Measurements from ENCODE around the gene TRMU.

TRMU gene

DNA sequence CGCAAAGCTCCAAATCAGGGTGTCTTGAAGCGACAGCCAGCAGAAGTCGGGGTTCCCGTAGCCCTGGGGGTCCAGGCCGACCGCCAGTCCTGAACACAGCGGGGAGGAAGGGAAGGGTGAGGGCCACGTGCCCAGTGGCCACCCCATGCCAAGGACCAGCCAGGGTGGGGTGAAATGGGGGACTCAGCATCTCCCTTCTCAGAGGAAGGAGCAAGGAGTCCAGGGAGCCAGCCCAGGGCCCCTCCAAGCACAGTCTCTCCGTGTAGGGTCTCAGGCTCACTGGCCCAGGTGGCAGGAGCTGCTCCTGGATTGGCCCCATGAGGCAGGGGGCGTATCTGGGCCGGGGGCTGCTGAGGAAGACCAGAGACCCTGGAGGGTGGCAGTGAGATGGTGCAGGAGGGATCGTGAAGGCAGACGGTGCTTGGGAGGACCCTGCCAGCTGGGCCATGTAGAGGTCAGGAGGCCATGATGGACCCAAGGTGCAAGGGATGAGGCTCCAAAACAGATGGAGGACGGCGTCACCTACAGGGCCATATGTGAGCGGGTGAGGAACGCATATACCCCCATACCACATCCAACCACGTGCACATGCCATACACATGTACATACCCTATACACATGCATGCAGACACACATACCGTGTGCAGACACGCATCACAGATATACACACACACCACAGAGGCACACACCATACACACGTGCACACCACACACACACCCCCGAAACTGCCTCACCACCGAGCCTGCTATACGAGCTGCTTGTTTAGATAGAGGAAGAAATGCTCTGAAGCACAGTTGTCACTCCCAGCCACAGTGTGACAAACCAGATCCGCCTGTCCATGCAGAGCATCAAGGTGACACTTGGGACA lies 34.4 kb downstream of the TRMU start:
- no peak for DNase-seq (ENCODE audit: low read depth in 2 of 2)

DNA sequence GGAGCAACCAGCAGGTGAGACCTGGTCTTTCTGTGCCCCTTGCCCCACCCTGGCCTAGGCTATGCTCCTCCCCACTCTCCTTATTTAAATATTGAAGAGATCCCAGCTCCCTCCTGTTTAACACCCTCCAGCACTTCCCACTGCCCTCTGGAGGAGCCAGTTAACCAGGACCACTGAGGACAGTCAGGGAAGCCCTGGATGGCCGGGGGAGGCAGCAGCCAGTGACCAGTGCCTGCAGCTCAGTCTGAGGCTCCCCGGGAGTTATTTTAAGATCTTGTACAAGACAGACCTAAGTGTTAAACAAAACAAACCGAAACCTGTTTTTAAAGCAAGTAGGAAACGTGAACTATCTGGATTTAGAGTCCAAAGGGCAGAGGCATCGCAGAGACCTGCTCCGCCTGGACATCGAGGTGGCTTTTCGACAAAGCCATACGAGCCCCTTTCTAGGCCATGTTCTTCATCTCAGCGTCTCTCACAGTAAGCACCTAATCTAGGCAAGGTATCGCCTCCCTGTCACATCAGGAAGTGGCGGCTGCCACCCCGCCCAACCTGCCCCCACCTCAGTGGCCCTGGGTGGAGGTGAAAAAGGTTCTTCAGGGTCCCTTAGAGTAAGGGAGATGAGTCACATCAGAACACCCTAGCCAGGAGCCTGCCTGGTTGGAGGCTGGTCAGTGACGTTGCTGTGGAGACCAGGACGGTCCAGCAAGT lies 35.2 kb downstream of the TRMU start:
- no peak for DNase-seq (ENCODE audit: low read depth in 2 of 2)

DNA sequence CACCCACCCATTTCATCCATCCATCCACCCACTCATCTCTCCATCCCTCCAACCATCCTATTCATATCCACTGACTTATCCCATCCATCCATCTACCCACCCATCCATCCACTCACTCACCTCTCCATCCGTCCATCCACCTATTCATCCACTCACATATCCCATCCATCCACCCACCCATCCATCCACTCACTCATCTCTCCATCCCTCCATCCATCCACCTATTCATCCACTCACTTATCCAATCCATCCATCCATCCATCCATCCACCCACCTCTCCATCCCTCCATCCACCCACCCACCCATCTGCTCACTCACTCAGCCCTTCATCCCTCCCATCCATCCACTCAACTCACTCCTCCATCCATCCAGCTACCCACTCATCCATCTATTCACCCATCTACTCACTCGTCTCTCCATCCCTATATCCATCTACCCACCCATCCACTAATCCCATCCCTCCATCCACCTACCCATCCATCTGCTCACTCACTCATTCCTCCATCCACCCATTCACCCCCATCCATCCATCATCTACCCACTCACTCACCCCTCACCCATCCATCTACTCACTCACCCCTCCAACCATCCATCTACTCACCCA lies 36.2 kb downstream of the TRMU start:
- no peak for DNase-seq (ENCODE audit: low read depth in 2 of 2)

DNA sequence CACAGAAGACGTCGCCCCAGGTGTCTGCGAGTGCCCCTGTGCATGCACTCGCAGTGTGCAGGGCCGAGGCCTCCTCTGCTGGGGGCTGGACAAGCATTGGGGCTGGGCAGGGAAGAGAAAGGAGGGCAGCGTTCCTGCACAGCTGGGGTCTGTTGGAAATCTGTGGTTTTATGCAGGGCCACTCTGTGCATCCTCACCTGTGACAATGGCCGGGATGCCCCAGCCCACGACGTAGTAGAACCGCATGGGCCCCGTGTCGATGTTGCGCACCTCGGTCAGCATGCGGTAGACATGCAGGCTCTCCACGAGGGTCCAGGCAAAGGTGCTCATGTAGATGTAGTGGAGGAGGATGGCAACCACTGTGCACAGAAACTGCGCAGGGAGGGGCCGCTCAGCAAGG lies 37.2 kb downstream of the TRMU start:
- DNase-seq (ENCODE audit: low read depth in 2 of 2) = no peak

DNA sequence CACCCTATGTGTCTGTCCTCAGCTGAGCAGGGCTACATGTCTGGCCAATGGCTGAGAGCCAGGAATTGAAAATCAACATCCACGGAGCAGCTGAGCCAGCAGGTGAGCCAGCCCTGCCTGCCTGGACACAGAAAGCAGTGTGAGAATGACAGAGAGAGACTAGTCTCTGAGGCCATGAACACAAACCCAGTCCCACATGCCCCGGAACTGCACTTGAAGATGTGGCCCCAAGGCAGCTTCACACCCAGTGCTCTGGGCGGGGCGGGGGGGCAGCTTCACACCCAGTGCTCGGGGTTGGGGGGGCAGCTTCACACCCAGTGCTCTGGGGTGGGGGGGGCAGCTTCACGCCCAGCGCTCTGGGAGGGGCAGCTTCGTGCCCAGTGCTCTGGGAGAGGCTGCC lies 37.6 kb downstream of the TRMU start:
- DNase-seq (ENCODE audit: low read depth in 2 of 2) = no peak

DNA sequence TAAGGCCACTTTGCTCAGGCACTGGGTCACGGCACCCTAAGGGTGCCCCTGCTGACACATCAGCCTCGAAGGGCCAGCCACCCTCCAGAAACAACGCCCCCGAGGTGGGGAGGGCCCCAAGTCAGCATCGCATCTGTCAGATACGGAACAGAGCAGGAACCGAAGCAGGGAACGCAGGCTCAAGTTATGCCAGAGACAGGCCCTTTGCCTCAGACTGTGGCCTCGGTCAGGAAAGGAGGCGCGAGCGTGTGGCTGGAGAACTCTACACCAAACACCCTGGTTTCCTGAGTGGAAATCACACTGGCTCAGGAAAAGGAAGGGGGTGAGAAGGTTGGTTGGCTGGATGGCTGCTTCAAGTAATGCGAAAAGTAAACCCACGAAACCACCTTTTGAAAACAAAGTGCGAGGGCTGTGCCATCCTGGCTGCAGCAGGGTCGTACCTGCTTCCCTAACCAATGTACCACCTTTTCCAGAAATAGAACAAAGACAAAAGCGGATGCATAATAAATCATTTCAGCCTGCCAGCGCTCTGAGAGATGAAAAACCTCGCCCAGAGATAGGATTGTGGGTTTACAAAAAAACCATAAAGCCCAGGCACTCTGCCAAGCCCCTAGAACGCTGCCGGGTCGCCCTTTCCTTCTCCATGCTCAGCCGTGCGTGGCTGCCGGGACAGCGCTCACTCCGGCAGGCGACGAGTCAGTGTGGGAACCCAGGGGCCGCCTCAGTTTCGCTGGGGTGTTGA lies 38.6 kb downstream of the TRMU start:
- DNase-seq (ENCODE audit: low read depth in 2 of 2) = no peak

DNA sequence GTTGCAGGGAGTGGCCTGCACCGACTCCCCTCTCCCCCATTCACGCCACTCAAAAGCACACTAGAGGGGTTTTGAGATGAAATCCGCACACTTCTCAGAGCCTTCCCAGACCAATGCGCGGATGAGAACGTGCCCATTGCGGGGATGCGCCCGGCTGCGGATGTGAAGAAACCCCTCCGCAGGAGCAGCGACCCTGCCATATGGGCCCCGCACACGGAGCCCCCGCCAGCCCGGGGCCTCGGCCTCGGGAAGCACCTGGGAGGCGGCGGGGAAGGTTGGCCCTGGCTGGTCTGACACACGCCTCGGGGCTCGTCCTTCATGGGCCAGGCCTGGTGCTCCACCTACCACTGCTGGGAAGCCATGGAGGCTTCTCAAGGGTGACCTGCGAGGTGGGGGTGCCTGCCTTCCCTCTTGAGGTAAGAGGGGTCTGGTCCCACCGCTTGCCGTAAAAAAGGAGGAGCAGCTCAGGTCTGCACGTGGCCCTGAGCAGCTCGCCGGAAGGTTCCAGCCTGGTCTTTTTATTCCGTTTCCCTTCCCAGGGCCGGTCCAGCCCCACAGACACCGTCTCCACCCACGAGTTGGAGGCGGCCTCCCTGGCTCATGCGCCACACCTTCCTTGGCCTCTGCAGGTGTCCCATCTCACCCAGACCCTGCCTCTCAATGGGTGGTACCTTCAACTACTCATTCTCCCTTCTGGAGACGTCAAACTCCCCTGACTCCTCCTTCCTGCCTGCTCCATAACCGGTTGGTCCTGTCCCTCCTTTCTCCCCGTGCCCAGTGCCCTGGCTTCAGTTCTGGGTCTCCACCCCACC lies 39.4 kb downstream of the TRMU start:
- no peak for DNase-seq (ENCODE audit: low read depth in 2 of 2)

DNA sequence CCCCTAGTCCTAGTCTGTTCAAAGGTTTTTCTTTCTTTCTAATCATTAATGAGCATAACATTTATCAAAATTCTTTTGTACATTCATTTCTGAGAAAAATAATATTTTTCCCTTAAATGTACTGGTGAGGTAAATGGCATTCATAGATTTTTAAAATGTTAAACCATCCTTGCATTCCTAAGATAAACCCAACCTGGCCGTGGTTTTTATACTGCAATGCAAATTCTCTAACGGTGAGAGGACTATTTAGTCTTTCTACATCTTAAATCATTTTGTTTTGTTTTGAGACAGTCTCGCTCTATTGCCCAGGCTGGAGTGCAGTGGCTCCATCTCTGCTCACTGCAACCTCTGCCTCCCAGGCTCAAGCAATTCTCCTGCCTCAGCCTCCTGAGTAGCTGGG lies 40.6 kb downstream of the TRMU start:
- no peak for DNase-seq (ENCODE audit: low read depth in 2 of 2)

DNA sequence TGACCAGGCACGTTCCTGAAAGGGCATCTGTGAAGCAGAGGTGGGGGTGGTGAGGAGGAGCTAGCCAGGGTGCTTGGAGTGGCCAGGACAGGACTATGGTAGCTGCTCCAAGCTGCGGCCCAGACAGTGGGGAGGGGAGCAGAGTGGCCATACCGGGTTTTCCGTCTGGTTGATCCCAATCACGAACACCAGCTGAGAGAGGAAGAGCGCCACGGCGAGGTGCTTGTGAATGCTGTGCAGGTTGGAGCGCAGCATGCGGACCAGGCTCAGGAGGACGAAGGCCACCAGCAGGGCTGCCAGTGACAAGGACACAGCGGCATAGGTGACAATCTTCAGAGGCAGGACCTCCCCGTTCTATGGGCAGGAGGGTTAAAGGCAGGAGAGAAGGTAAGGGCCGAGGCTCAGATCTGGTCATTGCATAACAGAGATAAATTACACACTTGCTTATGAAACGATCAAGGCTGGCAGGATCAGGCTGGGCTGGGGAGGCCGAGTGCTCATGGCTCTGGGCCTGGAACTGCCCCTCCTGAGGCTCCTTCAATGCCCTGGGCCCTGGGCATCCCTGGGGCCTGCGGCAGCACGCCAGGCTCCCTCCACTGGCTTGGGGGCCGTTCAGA lies 41.5 kb downstream of the TRMU start:
- DNase-seq (ENCODE audit: low read depth in 2 of 2) = no peak

DNA sequence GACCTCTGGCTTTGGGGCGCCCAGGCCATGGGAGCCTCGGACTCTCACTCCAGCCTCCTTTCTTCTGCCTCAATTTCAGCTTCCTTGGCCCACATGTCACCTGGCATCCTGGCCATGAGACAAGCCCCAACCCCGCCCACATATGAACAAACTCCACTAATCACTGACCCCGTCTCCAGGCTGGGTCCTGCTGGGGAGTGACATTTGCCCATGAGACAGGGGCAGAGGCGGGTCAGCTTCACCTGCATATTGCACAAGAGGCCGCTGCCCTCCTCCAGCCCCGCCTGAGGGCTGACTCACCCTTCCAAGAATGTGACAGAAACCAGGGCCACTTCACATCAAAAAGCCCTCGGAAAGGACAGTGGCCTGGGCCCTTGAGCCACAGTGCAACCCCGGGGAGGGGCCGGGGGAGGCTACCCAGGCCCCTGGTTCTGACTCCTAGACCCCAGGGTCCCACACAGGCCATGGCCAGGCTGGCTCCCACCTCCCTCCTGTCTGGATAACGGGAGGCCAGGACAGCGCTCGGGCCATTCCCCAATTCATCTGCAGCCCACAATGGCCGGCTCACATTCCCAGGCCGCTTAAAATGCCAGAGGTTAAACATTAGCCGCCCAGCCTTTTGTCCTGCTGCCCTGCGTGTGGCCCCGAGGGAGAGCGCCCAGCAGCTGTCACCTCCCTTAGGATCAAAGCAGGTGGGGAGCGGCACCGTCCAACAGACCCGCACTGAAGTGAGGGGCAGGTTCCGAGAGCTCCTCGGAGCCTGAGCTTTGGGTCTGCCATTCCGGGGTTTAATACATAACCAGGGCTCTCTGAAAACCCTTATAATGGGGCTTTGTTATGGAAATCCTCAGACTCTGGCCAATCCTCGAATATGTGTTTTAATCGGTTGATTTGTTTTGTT lies 42.3 kb downstream of the TRMU start:
- DNase-seq (ENCODE audit: low read depth in 2 of 2) = no peak

DNA sequence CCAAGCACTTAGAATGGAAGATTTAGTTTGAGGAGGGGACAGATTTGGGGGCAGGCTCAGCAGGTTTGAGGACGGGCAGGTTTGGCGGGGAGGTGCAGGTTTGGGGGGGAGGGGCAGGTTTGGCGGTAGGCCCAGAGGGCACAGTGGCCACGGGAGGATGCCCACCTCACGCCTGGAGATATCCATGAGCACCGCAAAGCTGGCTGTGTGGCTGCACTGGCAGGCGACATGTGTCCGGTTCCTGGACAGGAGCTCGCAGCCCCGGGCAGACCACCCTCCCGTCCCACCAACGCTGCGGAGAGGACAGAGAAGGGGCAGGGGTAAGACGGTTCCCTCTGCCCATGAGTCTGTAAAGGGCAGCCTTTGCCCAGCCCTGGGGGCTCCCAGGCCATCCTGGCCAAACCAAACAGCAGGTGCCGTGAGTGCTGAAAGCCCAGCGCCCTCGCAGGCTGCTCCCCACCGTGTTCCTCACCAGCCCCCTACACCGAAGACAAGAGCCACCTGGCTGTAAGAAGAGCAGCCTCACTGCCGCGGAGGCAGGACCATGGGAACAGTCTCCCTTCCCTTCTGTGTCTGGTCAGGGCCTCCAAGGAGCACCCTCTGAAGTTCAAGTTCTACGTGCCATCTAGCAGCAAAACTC lies 43.0 kb downstream of the TRMU start:
- no peak for DNase-seq (ENCODE audit: low read depth in 2 of 2)

DNA sequence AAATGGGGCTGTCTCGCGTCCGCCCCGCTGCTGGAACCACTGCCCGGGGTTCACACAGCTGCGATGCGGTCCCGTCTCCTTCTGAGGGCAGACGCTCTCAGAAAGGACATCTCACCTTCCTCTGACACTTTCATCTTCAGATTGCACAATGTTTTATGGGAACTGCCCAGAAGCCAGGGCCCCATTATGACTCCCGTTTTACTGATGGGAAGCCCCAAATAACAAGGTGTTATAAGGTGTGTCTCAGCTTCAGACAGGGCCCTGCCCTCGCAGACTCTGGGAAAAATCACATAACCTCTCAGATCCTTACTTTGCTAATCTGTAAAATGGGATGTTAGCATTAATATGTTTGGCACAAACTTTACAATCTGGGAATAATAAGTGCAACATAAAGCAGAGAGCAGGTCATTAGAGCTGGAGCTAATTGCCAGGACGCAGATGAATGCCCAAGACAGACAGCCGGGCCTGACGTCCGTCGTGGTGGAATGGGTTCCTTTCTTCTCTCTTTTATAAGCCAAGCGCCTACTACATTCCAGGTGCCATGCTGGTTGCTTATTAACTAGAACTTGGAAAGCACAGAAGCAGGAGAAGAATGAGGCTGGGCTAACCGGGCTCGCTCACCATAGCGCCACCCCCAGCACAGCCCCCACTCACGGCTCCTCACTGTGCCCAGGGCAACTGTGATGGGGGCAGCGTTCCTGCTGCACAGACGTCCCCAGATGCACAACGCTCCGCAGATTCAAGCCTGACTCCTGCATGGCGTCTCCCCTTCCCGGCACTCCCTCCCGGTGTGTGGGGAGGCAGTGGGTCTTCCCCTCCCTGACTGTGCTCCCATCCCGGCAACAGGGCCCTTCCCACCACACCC lies 43.8 kb downstream of the TRMU start:
- DNase-seq (ENCODE audit: low read depth in 2 of 2) = no peak

DNA sequence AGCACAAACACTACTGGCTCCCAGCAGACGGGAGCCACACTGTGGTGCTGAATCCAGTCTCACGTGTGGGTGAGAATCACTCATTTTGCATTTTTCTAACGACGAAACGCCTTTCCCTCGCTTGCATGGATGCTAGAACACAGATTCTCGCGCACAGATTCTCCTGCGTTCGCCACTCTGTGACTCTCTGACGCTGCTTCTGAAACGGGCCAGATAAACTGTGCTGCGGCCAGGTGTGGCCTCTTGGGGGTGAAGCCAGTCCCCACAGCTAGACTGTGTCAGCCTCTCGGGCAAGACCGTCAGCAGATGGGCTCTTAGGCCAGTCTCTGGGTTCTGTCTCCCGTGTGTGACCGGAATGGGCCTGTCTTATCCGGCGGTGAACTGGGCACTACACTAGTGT lies 44.6 kb downstream of the TRMU start:
- no peak for DNase-seq (ENCODE audit: low read depth in 2 of 2)

DNA sequence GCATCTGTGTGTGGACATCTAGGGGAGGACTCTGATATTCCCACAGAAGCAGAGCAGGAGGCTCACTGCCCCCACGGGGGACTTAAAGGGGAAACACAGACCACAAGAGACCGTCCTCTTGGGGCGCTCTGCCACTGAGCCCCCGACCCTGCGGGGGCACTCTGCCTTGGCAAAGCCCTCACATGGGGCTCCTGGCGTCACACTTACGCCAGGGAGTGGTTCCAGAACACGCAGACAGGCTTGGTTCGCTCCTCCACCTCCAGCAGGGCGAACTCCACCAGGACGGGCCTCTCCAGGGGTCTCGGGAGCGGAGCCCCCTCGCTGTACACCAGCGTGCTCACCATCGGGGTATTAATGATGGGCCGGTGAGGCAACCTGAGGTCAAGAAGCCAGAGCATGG lies 45.1 kb downstream of the TRMU start:
- no peak for DNase-seq (ENCODE audit: low read depth in 2 of 2)

DNA sequence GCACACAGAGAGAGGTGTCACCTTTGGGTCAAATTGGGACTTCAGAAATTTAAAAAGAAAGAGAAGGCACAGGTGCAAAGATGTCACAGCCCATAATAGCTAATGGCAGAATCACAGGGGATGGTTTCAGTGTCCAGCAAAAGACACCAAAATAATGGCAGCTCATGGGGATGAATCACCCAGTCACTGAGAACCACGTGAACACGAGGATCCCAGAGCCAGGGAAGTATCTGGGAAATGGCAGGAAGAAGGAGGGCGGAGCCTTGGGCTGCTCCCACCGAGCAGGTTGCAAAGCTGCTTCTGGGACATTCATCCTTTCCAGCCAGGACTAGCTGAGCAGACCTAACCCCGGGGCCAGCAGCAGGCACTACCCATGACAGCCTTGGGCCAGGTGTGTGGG lies 45.6 kb downstream of the TRMU start:
- no peak for DNase-seq (ENCODE audit: low read depth in 2 of 2)

DNA sequence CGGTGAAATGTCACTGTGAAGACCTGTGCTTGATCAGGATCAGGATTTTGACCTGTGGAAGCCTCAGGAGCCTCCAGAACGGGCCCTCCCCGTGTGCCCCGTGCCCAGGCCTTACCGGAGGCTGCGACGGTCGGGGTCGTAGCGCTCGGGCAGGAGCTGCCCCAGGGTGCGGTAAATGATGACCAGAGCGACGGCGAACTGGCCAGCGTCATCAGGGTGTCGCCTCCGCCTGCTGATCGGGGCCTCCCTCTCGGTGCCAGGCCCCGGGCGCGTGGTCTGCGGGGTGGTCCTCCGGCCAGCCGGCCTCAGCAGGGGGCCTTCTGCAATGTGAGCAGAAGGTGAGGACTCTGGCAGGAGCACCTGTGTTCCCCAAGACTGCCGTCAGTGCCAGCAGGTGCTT lies 46.2 kb downstream of the TRMU start:
- no peak for DNase-seq (ENCODE audit: low read depth in 2 of 2)

DNA sequence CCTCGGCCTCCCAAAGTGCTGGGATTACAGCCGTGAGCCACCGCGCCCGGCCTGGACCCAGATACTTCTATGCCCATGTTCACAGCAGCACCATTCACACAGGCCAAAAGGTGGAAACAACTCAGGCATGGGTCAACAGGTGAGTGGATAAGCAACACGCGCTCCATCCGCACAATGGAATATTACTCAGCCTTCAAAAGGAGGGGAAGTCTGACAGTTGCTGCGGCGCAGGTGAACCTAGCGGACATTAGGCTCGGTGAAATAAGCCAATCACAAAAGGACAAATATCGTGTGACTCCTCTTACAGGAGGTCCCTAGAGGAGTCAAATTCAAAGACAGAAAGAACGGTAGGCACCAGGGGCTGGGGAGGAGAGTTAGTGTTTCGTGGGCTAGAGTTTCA lies 47.0 kb downstream of the TRMU start:
- DNase-seq (ENCODE audit: low read depth in 2 of 2) = no peak

DNA sequence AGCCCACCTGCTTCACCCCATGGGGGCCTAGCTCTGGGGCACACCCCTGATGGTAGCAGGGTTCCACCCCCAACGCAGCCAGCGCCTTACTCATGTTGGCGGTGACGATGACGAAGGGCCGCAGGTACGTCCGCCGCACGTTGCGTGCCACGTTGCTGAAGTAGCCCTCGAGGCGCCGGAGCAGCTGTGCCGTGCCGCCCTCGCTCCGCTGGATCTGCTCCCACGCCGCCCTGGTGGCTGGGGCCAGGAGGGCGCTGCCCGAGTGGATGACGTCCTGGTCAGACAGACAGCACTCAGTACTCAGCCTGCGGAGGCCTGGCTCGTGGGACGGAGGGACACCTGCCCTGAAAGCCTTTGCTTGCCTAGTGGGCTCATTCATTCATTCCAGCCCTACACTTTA lies 50.8 kb downstream of the TRMU start:
- no peak for DNase-seq (ENCODE audit: low read depth in 2 of 2)
